Hematopoietic multipotent progenitor cell treated with erythropoietin and hydrocortisone succinate and interleukin-3 and kit ligand, for 8 days (in vitro differentiated cells): ENCODE results near the gene DPP10.
"Not testable (repeated sequence)": the region's sequence is repeated elsewhere in the genome, so short reads cannot be mapped to it uniquely, and the experiment has no call there.

Experiments used
- DNase-seq: peaks from one replicate; pipeline ENCODE4 v3.0.0-alpha.2; 2015

DPP10 gene

DNA sequence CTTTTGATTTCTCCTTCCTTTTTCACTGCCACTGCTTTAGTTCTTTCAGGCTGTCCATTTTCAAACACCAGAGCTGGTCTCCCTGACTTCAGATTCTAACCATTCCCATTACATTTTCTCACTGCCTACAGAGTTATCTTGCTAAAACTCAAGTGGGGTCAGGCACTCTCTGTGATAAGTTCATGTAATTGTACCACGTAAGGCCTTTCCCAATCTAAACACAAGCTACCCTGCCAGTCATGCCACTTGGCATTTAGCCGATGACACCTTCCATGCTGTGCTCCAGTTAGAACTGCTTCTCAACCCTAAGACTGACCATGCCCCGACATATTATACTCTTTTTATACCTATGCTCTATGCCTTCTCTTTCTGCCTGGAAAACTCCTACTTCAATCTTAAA is 592.4 kb downstream of the DPP10 start:
- DNase-seq: no peak

DNA sequence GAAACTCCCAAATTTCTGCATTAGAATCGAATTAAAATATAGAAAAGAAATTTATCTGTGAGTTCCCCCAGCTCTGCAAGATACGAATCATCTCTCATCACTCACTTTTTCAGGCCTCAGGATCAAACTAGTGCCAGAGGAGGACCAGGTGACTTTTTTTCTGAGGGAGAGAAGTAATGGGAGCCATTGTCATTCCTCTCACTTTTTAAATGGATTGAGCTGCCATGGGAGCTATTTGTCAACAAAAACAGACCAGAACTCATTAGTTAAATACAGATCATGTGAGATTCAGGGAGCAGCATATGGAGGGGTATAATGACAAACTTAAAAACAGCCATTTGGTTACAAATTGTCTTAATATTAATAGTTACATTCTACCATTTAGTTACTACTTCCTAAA is 594.4 kb downstream of the DPP10 start:
- no peak for DNase-seq

DNA sequence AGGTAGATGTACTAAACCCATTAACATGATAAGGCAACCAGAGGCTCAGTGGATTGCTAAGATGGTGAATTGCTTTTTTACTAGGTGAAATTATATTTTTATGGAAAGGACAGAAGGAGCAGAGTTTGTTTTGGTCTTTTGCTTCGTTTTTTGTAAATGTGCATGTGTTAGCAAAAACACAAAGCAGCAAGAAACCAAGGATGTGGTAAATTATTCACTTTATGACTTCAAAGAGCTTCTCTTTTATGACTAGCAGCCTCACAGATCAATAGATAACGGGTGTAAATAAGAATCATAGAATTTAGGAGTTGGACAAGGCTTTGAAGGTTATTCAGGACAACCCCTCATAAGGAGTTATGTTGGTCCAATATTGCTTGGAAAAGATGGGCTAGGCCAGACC is 615.0 kb downstream of the DPP10 start:
- no peak for DNase-seq

DNA sequence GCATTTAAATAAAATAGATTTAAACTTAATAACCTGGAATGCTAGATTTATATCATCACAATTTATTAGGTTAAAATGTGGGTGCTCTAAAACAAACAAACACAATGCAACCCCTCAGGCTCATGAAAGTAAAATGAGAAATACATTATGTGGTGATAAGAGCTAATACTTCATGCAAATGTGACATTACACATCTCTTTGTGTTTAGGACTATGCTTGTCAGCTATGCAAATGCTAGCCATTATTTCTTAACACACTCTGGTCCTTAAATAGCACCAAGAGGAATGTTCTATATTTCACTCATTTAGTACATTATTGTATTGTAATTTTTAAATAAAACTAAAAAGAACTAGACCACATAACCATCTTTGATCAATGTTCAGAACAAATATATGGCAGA is 627.6 kb downstream of the DPP10 start:
- DNase-seq: no peak

DNA sequence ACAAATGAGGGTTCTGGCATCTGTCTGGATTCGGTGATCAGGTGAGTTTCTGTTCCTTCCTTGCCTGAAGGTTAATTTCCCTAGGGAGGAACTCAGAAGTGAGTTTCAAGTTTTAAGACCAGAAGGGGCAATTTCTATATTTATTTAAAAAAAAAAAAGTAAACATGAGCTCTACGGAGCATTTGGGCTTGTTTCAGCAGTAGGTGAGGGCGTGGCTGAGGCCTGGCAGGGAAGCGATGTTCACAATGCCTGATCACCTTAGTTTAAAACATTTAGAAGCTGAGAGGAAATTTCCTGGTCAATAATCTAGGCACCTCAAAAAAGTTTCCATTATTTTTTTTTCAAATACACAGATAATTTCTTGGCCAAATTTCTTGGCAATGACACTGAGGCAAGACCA is 629.1 kb downstream of the DPP10 start:
- no peak for DNase-seq

DNA sequence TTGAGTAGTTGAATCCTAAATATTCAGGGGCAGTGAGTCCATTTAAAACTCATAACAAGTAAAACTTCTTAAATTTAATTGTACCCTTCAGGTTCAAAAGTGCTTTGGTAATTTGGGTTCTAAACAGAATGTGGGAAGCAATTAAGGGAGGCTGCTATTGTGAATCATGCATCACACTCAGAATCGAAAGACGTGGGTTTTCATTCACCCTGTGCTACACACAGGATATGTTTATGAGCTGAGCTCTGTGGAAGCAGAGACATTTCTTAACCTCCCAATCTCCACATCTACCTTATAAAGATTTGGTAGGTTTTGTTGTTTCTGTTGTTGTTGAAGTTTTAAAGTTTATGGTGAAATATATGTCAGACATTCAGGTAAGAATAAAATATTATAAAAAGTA is 633.4 kb downstream of the DPP10 start:
- DNase-seq: no peak

DNA sequence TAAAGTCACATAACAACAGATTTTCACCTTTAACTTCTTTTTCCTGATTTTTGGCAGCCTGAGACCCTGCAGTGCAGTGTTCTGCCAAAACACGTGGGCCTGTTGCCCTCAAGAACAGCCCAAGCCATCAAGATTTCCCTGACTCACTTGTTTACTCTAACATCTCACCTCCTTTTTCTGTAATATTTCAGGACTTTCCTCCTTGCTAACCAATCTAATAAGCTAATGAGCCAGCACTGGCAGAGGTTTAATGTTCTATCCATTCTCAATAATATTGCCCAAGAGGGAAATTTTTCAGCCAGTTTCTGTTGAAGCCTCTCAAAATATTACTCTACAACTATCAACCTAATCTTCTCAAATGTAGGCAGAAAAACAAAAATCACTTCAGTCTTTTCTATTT is 635.2 kb downstream of the DPP10 start:
- DNase-seq: no peak

DNA sequence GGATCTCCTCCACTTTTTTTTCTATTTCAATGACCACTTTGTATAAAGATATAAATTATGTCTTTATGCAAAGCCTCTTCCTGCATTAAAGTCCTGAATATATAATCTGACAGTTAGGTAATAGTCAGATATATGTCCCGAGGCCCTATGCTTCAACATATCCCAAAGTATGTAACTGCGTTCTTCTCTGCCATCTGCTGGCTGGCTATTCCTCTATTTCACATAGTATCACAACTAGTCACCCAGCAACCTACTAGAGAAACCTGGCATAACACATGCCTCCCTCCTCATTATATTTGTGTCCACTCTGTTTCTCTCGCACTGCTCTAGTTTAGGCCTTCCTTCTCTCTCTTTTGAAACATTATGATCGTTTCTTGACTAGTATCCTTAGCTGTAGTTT is 640.8 kb downstream of the DPP10 start:
- no peak for DNase-seq

DNA sequence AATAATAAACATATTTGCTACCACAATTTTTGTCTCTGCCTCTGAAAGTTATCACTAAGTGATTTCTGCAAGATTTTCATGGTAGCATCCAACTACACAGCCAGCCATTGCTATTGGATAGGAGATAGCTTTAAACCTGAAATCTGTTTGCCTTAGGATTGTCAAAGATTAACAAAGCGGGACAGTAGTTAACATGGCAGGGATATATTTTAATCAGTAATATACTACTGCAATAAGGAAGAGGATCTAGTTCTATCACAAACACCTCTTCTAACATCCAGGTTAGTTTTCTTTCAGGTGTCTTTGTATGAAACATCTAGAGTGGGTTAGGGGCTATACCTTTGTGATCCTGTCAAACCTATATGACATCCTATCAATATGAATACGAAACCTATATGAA is 641.3 kb downstream of the DPP10 start:
- no peak for DNase-seq

DNA sequence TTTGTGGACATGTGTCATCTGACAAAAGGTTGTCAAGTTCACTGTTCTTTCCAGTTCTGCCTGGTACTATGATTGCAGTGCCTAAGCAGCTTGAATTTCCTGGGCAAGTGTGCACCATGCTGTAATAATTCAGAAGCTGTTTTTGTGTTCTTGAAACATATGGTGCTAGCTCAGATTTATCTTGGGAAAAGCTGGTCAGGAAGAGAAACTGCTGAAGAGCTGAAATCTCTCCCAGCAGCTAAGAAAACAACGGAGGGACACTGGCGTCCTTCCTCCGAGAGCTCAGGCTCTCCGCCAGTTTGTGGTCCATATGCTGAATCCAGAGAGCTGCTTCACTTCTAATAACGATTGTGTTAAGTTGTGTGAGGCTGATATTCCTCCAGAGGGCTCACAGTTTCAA is 642.0 kb downstream of the DPP10 start:
- no peak for DNase-seq

DNA sequence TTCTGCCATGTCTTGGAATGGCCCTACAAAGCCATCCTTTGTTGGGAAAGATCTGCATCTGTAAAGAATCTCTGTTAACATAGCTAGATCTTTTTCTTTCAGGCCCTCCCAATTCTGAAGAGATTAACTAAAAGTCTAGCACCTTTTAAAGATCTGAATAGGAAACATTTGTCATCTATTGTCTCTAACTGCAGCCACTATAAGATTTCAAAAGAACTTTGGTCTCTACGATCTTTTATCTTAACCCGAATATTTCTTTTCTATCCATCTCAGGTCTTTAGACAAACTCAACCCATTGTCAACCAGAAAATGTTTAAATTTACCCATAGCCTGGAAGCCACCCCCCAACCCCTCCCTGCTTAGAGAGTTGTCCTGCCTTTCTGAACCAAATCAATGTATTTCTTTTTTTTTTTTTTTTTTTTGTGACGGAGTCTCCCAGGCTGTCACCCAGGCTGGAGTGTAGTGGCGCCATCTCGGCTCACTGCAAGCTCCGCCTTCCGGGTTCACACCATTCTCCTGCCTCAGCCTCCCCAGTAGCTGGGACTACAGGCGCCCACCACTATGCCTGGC is 643.7 kb downstream of the DPP10 start:
- DNase-seq: not testable (repeated sequence)

DNA sequence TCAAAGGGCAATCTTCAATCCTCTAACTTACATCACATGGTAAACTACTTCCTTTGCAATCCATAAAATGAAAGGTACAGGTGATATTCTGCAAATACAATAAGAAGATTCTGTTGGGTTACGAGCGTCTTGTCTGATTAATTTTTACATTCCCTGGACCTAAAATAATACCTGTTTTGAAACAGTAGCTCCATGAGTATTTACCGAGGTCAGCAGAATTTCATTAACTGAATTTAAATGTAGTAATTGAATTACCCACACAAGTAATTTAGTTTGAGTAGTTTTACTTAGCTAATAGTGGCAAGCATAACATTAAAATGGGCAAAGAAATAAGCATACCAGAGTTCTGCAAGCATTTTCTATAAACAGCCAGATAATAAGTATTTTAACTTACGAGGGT is 652.0 kb downstream of the DPP10 start:
- DNase-seq: no peak

DNA sequence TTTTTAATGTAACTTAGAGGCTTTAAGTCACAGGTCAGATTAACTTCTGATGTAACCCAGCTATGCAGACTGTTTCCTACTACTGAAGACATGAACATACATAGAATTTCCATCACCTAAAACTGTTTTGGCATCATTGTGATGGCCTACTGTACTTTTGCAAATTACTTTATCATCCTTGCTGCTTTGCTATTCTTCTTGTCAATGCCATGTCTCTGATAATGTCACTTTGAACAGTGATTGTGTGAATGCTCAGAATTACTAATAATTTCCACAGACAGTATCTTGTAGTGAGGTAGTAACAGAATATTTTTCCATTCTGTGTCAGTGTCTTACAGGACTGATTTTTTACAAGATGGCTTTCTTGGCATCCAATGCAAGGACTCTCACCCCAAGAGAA is 663.5 kb downstream of the DPP10 start:
- no peak for DNase-seq

DNA sequence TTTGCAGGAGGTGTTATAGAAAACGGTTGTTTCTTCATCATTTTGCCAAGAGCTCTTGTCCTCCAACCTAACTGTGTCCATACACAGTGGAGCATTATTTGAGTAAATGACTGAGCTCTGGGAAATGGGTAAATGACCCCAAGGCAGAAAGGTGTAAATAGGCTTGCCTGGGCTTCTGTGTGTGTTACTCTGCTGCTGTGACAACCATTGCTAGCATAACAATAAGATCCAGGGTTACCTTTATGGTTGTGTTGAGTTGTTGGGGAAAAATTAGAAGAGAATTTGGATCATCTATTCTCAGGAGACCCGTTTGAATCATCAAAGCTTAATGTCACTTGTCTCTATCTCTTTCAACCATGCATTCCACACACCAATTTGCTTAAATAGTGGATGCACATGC is 672.7 kb downstream of the DPP10 start:
- no peak for DNase-seq

DNA sequence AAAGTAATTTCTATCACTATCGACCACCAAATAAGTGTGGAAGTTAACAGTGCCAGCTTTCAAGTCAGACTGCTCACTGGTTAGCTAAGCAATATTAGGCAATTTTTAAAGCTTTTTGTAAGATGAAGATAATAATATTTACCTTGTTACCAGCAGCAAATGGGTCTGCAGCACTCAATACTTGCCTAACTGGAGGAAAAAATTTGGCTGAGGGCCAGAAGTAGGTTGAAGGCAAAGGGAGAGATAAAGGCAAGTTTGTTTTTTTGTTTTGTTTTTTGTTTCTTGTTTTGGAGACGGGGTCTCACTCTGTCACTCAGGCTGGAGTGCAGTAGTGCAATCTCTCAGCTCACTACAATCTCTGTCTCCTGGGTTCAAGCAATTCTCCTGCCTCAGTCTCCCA is 675.9 kb downstream of the DPP10 start:
- no peak for DNase-seq

DNA sequence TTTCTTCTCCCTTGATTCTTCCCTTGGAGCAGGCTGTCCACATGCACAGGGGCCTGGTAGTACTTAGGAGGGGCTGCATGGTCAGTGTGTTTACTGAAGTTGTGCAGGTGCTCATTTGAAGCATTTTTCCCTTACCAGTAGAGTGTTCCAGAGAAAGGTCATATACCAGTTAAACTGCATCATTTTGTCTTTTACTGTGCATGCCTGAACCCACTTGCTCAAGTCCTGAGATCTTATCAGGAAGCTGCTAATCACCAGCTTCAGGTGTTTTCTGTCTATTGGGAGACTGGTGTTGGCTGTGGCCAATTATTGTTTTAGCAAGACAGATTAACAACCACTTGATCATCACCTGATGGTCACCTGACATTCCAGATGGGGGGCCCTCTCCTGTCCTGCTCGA is 676.6 kb downstream of the DPP10 start:
- no peak for DNase-seq

DNA sequence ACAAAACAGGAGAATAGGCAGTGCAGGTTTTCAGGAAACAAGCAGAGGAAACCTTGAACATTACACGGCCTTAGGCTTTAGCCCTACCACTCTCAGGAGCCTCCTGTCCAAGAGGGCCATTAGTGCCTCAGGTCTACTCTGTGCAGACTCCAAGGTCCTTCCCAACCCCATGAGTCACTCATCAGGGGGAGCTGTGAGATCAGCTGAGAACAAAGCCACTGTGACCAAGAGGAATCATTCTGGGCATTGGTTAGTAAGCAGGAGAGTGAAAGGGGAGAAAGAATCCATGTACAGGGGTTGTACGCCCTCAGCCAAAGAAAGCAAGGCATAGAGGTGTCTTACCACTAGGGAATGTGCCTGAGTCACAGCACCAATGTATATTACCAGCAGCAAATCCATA is 680.3 kb downstream of the DPP10 start:
- no peak for DNase-seq

DNA sequence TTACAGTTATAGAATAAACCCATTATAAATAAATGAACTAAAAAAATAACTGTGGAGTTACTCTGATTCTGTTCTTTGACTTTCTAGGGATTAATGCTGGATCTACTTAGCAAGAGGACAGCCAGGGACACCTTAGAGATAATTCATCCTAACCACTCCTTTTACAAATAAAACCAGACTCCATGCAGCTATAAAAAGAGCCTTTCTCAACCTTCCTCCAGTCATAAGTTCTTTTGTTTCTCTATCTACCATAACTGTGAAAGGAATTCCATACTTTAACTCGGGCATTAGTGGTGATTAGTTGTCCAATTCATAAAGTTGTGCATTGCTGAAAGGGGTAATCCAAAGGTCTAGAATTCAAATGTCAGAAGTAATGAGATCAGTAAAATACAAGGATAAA is 682.4 kb downstream of the DPP10 start:
- DNase-seq: no peak

DNA sequence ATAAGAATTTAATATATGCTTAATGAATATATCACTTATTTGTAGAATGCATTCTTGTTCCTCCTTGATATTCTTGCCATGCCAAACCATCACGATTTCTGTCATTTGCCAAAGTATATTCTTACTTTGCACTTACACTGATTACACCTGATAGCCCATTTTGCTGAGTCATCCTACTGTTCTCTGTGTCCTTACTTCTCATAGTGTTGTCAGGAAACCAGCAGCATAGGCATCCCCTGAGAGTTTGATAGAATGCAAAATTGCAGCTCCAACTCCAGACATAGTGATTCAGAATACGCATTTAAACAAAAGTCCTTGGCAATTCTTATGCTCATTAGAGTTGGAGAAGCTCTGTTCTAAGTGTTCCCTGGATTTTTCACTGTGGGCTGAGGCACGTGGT is 687.1 kb downstream of the DPP10 start:
- no peak for DNase-seq

DNA sequence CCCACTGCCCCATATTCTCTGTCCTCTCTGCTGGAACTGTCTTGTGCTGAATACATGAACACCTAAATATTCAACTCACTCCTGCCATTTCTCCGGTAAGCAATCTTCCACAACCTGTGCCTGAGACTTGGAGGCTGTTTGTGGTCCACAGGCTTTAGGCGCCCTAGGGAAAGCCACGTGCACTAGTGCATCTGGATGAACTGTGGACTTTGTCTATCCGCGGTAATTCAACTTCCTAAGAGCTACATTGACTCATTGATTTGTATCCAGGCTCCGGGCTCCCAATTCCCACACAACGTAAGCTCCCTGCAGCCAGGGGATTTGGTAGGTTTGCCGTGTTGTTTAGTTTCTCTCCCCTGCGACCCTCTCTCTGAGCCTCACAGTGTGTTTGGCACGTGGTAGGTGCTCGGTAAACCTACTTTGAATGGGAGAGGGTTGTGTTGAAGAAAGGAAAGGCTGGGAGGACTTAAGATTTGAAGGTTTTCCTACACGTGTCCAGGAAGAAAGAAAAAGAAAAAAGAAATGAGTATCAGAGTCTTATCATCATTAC is 718.2 kb downstream of the DPP10 start:
- no peak for DNase-seq

DNA sequence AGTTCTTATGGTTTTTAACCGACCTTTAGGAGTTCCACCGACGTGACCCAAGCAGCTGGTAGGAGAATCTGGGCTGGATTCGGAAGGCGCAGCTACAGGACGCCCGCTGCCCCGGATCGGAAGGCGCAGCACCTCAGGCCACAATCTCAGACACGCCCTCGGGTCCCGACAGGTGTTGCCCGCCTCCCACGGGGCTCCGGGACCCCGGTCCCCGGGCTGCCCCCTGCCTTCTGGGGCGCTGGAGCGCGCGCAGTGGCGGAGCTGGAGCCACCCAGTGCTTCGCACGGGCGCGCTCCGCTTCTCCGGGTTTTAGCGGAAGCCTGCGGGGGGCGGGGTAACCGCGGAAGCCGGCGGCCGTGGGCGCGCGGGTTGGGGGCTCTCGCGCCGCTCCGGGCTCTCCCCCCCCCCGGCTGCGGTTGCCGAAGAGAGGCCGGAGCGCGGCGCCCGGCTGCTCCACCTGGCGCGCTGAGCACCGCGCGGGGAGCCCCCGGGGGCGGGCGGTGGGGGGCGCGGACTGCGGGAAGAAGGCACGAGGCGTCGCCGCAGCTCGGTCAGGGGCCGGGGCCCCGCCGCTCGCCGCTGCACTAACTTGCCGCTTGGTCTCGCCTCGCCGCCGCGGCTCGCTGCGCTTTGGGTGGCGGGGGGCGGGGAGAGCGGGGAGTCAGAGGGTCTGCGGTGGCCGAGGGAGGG is 718.8 kb downstream of the DPP10 start:
- no peak for DNase-seq

DNA sequence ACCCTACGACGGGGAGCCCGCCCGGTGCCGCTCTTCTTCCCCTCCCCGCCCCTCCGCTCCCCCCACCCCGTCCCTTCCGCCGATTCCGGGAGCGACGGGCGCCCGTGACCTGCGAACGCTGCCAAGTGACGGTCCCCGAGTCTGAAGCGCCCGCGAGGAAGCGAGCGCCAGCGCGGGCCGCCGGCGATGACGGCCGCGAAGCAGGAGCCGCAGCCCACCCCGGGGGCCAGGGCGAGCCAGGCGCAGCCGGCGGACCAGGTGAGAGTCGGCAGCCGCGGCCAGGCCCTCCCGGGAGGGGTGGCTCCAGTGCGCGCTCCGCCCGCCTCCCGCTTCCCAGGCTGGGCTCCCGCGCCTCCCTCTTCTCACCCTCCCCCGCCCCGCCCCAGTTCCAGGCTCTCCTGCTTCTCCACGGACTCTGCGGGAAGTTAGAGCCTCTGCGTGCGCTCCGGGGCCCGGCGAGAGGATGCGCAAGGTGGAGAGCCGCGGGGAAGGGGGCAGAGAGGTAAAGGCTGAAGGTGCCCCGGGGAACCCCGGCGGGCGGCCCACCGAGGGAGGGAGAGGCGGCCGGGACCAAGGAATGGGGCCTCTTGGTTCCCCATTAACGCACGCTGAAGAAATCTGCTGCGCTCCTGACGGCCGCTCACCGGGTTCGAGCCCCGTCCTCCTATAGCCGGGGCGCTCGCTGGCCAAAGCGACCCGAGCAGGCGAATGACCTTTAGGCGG is 719.5 kb downstream of the DPP10 start:
- no peak for DNase-seq

DNA sequence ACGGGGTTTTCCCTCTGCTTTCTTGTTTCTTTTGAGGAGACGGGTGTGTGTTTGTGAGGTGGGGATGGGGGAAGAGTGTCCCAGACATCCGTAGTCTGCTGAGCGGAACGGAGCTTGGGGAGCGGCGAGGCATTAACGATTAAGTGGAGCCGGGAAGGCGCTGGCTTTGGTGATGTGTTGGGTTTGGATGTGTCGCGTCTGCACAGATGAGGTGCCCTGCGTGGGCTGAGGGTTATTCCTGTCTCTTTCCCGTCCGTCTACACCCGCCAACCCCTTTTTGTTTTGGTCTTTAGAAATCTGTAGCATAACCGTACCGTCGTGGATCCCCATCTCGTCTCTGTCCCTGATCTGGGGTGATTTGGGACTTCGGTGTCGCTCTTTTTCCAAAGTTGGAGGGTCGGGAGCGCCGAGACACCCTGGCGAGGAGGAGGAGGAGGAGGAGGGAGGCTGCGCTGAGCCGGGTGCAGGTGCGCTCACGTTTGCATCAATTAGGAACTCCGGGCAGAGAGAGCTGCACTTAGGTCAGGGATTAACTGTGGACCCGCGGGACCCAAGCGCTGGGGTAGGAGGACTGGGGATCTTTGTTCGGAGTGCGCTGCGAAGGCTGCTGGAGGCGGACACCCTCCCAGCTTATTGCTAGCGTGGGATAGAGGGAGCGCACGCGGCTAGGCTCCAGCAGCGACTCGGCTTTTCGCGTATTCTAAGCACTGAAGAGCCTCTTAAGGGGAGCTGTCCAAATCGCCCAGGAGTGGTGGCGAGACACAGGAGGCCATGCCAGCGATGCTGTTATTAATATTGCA is 720.3 kb downstream of the DPP10 start:
- DNase-seq: no peak

DNA sequence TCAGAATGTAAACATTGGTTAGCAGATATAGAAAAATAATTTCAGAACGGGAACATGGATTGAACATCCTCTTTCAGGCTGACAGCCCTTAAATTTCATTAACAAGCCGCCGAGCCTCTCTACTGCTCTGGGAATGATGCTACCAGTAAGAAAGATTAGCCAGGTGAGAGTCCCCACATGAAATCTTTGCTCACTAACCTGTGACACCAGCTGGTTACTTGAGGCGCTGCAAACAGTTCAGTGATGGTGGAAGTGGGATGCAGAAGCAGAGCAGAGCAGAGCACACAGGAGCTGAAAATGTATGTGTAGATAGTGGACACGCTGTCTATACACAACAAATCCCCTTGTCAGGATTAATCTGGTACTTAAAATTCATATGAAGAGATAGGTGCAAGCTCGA is 721.1 kb downstream of the DPP10 start:
- no peak for DNase-seq
